Stimulated activated CD8-positive, alpha-beta memory T cell treated with anti-CD3 and anti-CD28 coated beads, Interleukin-15, amount 100 ng/mL, for 24 hours (primary cell): ENCODE results near the gene CTTNBP2NL.
"Not testable (repeated sequence)": the region's sequence is repeated elsewhere in the genome, so short reads cannot be mapped to it uniquely, and the experiment has no call there.

Source experiments
- DNase-seq: peaks from one replicate; pipeline ENCODE4 v3.0.0-alpha.2; 2020; ENCODE audit warnings: low read depth

The CTTNBP2NL gene

GRCh38 chr1:112464501-112464900, 68.5 kb downstream of the CTTNBP2NL start:
- DNase-seq, result no peak

- DNase-seq, result no peak
These were observed 69.1 kb downstream of the CTTNBP2NL start for GRCh38 chr1:112465122-112465521.

GRCh38 chr1:112466078-112466660, 70.2 kb downstream of the CTTNBP2NL start:
- DNase-seq, result peak; percentile 59

GRCh38 chr1:112470324-112470723, 74.3 kb downstream of the CTTNBP2NL start:
- DNase-seq, result not testable (repeated sequence)

GRCh38 chr1:112470966-112471365, 75.0 kb downstream of the CTTNBP2NL start:
- no peak for DNase-seq

- DNase-seq, result no peak
These were observed 76.1 kb downstream of the CTTNBP2NL start for GRCh38 chr1:112472142-112472541.

GRCh38 chr1:112477550-112477949, 81.5 kb downstream of the CTTNBP2NL start:
- no peak for DNase-seq

- no peak for DNase-seq
These were observed 82.3 kb downstream of the CTTNBP2NL start for GRCh38 chr1:112478314-112478713.

- not testable (repeated sequence) for DNase-seq
These were observed 90.0 kb downstream of the CTTNBP2NL start for GRCh38 chr1:112486063-112486462.

- DNase-seq, result not testable (repeated sequence)
These were observed 91.7 kb downstream of the CTTNBP2NL start for GRCh38 chr1:112487686-112488085.

- no peak for DNase-seq
These were observed 92.1 kb downstream of the CTTNBP2NL start for GRCh38 chr1:112488141-112488540.

- no peak for DNase-seq
These were observed 96.1 kb downstream of the CTTNBP2NL start for GRCh38 chr1:112492076-112492475.

- DNase-seq, result no peak
These were observed 97.3 kb downstream of the CTTNBP2NL start for GRCh38 chr1:112493351-112493750.

- DNase-seq, result no peak
These were observed 100.3 kb downstream of the CTTNBP2NL start for GRCh38 chr1:112496290-112496689.

GRCh38 chr1:112501810-112502641, 106.0 kb downstream of the CTTNBP2NL start:
- peak; percentile 23 for DNase-seq

- DNase-seq, result no peak
These were observed 106.8 kb downstream of the CTTNBP2NL start for GRCh38 chr1:112502826-112503225.

- no peak for DNase-seq
These were observed 108.1 kb downstream of the CTTNBP2NL start for GRCh38 chr1:112504001-112504660.

- no peak for DNase-seq
These were observed 108.8 kb downstream of the CTTNBP2NL start for GRCh38 chr1:112504661-112505399.

GRCh38 chr1:112505400-112505785, 109.4 kb downstream of the CTTNBP2NL start:
- DNase-seq, result no peak

- DNase-seq, result no peak
These were observed 109.9 kb downstream of the CTTNBP2NL start for GRCh38 chr1:112505878-112506277.

GRCh38 chr1:112506306-112506705, 110.3 kb downstream of the CTTNBP2NL start:
- no peak for DNase-seq

- DNase-seq, result no peak
These were observed 110.7 kb downstream of the CTTNBP2NL start for GRCh38 chr1:112506731-112507130.
